Measurements from ENCODE around the gene SPATA1.

GRCh38 chr1:84506002-84506728, at the start of gene SPATA1, which contains the start of gene GNG5:
- TF ChIP-seq CTCF (IDR thresholded peaks at IDR 0.05) (no peak), EP300 (IDR thresholded peaks at IDR 0.05) (no peak), POLR2AphosphoS5 (IDR thresholded peaks at IDR 0.05) (peak in 2 of 3 donors; percentile 28 to 37)
